BJ (cell line): ENCODE measurements around the gene SFRP2. TPM values are rescaled to one million over a fixed set of nuclear protein-coding genes. Genes with fewer than 3 reads are reported as not detected.

Experiments used
- CTCF ChIA-PET: fragments of 350-600 bp; formaldehyde crosslinking; extraction: SDS; loops from one replicate; lab custom pipeline; 2021; ENCODE audit warnings: antibody characterized with exemption, inconsistent platforms; lab: Yijun Ruan, JAX
- POLR2A ChIA-PET: fragments of 300-600 bp; sonication (Branson Sonifier 250); formaldehyde crosslinking; extraction: SDS; loops from one replicate; lab custom pipeline; 2021; ENCODE audit warnings: antibody characterized with exemption; lab: Charles Lee
- DNase-seq: peaks from one replicate; pipeline ENCODE4 v3.0.0-alpha.2; 2011; ENCODE audit warnings: low read depth
- H3K27me3 ChIP-seq: 2 replicates; pipeline ENCODE4 v1.6.0; 2011; ENCODE audit warnings: low read length; ENCODE audit not compliant: control insufficient read depth, insufficient read depth
- H3K36me3 ChIP-seq: 2 replicates; pipeline ENCODE4 v1.5.1; 2011; ENCODE audit warnings: low read length; ENCODE audit not compliant: control insufficient read depth, insufficient read depth
- H3K4me3 ChIP-seq: 2 replicates; pipeline ENCODE4 v1.5.1; 2011; ENCODE audit warnings: low read depth, mild to moderate bottlenecking, control low read depth, low read length
- CTCF ChIP-seq: IDR thresholded peaks from 2 replicates; pipeline ENCODE4 v1.5.1; 2011; ENCODE audit warnings: low read depth, mild to moderate bottlenecking, control low read depth, inconsistent platforms, low read length, moderate library complexity; ENCODE audit not compliant: insufficient read depth
- polyA plus RNA-seq: library from polyadenylated mRNA; depleted of rRNA; stranded (reverse); fragments of >200 nt; gene quantifications from 2 replicates; pipeline ENCODE4 v1.2.3, GENCODE V29; 2011

The SFRP2 gene
- polyA plus RNA-seq, 1 experiment: 0.05 TPM

GRCh38 chr4:153766758-153767157 is 22.1 kb downstream of the SFRP2 start:
- POLR2A ChIA-PET: no interaction called here
- Histone ChIP-seq H3K27me3 (peaks cover 1% of the 10 kb centered on the region; the same call in 1 of the 2 replicates), H3K4me3 (no peak overlapping the region), H3K36me3 (no peaks in the 10 kb centered on the region)
- CTCF ChIA-PET: no interaction called here
- no peak for TF ChIP-seq CTCF
- DNase-seq: no peak

GRCh38 chr4:153765894-153766293 is 23.0 kb downstream of the SFRP2 start:
- ChIA-PET CTCF (no interaction called here), POLR2A (no interaction called here)
- TF ChIP-seq CTCF: no peak
- H3K36me3 ChIP-seq: no peaks in the 10 kb centered on the region
- DNase-seq: no peak
- no peak overlapping the region for H3K4me3 ChIP-seq
- peaks cover 5% of the 10 kb centered on the region for H3K27me3 ChIP-seq

- POLR2A ChIA-PET: no interaction called here
- CTCF ChIA-PET: interaction anchor here (1.3 to 2.3 kb wide), 2 partner anchors 14 to 21 kb away, joined by 4 to 13 read pairs; no protein-coding TSS in a partner anchor
- peak; percentile 17 for DNase-seq
- Histone ChIP-seq H3K27me3 (peaks cover 6% of the 10 kb centered on the region), H3K4me3 (no peak overlapping the region), H3K36me3 (no peaks in the 10 kb centered on the region)
- no peak for TF ChIP-seq CTCF
Observed at GRCh38 chr4:153764601-153765368, 24.1 kb downstream of the SFRP2 start.

GRCh38 chr4:153763404-153763803 is 25.5 kb downstream of the SFRP2 start:
- POLR2A ChIA-PET: no interaction called here
- CTCF ChIA-PET: interaction anchor here (2.3 kb wide), 1 partner anchor 13 kb away, joined by 13 read pairs; no protein-coding TSS in a partner anchor
- no peak for DNase-seq
- Histone ChIP-seq H3K27me3 (peaks cover 10% of the 10 kb centered on the region), H3K36me3 (no peaks in the 10 kb centered on the region), H3K4me3 (no peak overlapping the region)
- 0 out of 2 replicates have a peak, but pooled peaks have one; percentile 19 for TF ChIP-seq CTCF

- ChIA-PET CTCF (interaction anchor here (1.9 kb wide), 1 partner anchor 125 kb away, joined by 8 read pairs; no protein-coding TSS in a partner anchor), POLR2A (no interaction called here)
- no peak for TF ChIP-seq CTCF
- H3K36me3 ChIP-seq: no peaks in the 10 kb centered on the region
- H3K27me3 ChIP-seq: peaks cover 10% of the 10 kb centered on the region
- DNase-seq: no peak
- peak within 1 kb of the TSS; percentile 37 for H3K4me3 ChIP-seq
Observed at GRCh38 chr4:153759407-153760316, 29.2 kb downstream of the SFRP2 start, which contains the start of gene RNF175. Gene RNF175 (minus strand): TSS chr4:153760024. CDS start chr4:153759862, 162 bp downstream.
